Stimulated activated CD8-positive, alpha-beta memory T cell treated with anti-CD3 and anti-CD28 coated beads, Interleukin-15, amount 100 ng/mL, for 48 hours (primary cell): ENCODE data around the gene B9D1.

Experiments used
- DNase-seq, 2 donors: peaks; one replicate each; pipeline ENCODE4 v3.0.0-alpha.2; 2020; ENCODE audit warnings: low read depth in 2 of 2

The B9D1 gene

DNA sequence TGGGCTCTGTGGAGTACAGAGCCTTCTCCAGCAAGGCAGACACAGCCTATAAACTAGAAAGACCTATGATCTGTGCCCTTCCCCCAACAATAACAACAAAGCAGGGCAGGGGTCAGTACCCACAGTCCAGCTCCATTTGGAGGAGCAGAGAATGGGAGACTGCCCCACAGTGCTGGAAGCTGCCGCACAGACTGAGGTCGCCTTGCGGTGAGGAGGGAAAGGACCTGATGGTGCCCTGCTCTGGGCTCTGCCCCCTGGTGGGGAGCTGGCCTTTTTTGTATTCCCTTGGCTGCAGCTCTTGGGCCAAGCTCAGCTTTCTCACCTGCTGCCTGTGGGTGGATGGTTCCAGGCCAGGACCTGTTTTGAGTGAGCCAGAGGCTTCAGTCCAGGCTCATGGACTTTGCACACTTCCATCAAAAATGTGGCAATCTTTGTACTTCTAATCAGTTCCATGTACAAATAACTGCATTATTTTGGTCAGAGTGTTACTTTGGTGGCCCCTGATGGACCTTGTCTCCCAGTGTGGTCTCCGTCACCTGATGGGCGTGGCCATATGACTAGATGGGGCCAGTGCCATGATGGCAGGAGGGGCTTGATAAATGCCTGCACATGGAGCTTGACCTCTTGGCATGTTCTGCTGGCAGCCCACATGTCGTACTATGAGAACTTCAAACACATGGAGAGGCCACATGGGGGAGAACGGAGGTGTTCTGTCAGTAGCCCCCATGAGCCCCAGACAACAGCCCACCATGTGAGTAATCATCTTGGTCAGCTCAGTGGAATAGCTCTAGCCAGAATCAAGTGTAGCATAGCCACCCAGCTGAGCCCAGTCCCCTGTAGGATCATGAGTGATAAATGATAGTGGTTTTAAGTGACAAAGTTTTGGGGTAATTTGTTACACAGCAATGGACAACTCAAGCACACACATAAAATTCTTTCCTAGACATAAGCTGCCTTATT lies 24.2 kb downstream of the B9D1 start:
- peak; percentile 34 to 41 for DNase-seq

DNA sequence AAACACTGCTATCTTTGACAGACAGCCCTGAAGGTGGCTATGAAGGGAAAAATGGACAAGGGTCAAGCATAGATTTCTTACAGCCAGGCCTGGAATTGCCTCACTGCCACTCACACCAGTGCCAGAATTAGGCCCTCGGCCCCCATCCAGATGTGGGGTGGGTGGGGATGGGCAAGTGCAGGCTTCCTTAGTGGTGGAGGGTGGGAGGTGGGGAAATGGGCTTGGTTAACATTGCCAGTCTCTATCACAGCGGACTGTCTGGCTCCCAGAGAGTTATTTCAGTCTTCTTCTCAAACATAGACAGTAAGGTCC lies 24.9 kb downstream of the B9D1 start:
- no peak for DNase-seq

DNA sequence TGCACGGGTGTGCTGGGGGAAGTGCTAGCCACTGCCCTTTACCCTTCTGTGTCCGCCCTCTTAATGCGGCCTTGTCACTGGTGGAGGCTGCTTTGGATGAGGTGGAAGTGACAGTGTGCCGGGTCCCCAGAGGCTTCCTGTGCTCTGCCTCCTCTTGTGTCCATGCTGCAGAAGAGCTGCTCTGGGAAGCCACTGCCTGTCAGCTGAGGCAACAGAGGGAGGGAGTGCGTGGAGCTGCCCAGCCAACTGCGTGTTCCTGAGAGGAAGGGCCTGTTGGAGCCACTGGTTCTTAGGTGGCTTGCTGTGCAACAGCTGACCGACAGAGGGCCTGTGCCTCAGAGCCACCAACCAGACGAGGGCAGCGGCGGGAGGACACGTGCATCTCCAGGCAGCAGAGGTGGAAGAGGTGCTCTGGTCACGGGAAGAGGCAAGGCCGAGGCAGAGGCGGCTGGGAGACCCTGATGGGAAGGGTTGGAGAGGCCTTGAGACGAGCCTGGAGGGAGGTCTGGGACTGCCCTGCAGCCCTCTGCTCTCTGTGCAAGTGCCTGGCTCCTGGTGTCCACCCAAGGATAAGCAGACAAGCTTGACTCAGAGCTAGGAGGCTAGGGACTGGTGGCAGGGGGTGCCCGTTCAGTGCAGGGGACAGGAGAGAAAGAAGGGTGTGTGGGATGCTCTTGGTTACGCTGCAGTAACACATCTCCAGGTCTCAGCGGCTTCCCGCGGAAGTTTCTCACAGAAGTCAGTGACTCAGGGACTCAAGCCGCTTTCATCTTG lies 25.4 kb downstream of the B9D1 start:
- DNase-seq, result no peak

DNA sequence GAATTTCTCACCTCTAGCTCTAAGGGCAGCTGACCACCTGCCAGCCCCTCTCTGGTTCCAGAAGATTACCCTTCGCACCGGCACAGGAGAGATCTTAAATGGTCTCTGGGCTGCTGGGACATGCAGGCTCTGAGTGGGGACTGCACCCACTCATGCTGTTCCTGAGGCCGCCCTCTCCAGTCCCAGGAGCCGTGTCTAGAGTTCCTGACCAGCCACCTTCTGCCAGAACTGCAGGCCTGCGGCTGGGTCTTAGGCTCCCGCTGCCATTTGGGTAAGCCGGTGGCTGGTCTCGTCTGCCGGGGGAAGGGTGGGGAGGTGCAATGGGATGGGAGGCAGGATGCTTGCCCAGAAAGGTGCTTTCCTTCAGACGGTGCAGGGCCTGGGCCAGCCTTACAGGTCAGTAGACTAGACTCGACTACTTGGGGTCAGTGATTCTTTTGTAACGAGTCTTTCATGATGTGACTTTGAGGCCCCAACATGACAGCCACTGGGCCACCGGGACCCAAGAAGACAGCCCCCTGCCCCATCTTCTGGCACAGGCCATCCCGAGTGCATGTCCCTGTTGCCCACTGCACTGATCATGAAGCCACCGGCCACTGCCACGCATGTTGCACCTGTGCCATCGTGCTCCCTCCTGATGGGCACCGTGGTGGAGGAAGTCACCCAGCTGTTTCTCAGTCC lies 26.4 kb downstream of the B9D1 start:
- DNase-seq, result no peak

DNA sequence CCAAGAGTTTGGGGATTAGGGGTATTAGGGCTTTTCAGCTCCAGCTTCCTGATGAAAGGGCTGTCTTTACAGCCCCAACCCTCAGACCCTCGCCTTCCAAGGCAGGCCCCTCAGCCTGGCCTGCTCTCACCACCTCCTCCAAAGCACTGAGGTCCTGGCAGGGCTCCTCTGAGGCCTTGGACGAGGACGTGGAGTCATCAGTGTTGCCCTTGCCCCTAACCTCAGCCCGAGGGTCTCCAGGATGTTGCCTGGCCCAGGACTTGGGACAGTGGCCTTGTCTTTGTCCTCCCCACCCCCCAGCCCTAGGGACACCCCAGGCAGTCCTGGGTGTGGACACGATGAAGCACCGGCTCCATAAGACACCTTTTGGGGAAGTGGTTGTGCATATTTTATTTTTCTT lies 28.2 kb downstream of the B9D1 start:
- DNase-seq, result no peak

DNA sequence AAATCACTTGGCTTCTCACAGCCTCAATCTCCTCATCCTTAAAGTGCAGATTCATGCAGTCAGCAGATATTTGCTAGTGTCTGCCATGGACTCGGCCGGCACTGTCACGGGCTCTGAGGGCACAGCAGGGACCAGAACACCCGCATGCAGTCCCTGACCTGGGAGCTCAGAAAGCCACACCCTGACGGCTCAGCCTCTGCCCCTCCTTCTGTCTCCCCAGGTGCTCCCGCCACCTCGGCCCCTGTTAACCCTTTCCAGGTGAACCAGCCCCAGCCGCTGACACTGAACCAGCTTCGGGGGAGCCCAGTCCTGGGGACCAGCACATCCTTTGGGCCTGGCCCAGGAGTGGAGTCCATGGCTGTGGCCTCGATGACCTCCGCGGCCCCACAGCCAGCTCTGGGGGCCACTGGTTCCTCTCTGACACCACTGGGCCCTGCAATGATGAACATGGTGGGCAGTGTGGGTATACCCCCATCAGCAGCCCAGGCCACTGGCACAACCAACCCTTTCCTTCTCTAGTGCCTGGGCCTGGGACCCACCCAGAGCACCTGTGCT lies 28.7 kb downstream of the B9D1 start:
- DNase-seq, result no peak

DNA sequence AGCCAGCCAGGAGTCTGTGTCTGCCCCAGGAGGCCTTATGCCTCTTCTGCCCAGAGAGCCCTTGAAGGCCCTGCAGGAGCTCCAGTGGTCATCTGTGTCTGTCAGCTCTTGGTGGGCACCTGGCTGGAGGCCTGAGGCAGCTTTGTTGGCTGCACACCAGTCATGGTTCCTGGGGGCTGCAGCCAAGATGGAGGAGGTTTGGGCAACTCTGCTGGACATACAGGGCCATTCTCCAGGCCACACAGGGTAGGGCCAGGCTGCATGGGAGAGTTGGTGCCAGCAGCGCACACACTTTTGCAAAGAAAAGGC lies 29.4 kb downstream of the B9D1 start:
- no peak for DNase-seq

DNA sequence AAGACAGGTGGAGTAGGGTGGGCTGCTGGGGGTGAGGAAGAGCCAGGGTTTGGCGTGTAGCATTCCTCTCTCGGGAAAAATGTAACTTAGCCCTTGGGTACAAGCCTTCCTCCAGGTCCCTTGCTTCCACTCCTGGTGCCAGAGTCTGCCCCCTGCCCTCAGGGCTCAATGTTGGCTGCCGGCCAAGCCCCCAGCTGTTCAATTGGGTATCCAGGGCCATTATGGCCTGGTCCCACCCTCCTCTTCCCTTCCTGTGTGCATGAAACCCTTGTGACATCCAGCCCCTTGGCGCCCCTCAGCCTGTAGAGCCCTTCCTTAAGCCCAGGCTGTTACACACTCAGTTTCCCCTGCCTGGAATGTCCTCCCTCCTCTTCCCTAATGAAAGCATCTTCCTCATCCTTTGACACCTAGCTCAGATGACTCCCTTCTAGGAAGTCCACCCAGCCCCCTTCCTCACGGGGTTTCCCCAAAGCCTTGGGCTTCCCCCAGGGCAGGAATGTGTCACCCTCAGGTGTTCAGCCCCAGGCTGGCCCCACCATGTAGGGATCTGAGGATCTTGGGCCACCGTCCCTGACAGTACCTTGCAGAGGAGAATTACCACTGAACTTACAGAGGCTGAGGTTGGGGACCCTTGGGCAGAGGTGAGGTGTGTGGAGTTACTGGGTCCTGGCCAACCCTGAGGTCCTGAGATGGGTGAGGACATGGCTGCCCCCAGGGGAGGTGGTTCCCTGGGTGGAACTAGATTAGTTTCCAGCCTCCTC lies 30.0 kb downstream of the B9D1 start:
- DNase-seq, result no peak

DNA sequence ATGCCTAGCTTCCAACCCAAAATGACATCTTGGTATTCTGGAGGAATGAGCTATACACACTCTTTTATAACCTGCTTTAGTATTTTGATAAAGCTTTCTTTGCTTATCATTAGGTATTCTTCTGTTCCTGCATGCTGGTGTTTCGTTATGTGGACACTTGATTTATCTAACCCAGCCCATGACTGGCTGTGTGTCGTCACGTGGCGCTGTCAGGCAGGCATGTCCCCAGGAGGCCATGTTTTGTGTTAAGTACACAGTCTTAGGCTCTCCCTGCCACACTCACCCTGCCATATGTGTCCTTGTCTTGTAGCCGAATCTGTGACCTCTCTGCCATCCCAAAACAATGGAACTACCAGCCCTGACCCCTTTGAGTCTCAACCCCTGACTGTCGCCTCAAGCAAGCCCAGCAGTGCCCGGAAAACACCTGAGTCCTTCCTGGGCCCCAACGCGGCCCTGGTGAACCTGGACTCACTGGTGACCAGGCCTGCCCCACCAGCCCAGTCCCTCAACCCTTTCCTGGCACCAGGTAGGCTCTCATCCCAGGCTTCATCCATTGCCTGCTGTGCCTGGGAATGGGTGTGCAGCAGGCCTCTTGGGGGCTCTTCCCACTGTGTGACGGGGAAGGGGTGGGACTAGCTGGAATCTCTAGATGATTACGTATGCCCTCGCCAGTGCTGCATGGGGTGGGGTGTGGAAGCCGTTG lies 30.8 kb downstream of the B9D1 start:
- no peak for DNase-seq

DNA sequence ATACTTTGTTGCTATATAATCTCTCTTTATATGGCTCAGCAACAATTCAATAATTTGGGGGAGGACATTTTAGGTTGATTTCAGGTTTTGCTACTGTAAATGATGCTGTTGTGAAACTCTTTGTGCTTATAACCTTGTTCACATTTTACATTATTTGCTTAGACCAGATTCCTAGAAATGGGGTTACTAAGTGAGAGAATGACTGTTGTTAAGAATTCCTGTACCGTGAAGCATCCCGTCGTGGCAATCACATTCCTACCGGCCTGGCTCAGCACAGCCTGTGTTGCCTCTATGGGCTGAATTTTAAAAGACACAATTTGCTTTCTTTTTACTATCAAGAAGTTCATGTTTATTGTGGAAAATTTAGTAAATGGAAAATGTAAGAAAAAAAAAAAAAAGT lies 31.4 kb downstream of the B9D1 start:
- no peak for DNase-seq

DNA sequence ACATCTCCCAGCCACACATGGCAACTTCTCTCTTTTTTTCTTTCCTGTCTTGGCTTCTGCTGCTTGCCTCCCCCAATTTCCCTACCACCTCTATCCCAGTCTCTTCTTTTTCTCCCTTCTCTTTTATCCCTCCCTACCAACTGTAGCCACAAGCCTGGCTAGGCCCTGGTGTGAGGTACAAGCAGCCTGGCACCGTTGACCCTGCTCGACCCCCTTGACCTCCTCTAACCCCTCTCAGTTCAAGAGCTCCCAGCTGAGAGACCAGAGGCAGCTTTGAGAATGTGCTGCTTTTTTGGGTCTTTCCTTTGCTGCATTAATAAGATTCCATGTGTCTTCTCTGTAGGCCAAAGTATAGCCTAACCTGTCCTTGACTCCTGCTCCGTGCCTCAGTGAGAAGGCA lies 32.3 kb downstream of the B9D1 start:
- DNase-seq, result no peak

DNA sequence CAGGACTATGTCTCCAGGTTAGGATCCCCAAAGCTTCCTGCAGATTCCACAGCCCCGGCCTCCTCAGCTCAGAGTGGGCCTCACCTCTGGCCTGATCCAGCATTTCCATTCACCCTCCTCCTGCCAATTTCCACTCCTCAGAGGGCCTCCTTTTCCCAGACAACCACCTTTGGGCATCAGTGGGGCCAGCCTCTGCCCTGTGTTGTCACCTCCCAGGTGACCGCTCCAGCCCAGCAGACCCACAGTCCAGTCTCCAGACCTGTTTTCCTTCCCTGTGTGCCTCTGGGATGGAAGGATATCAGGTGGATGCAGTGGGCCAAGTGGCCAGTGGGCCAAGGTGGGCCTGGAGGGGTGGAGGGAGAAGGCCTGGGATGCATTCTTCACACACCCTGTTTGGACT lies 32.7 kb downstream of the B9D1 start:
- no peak for DNase-seq

DNA sequence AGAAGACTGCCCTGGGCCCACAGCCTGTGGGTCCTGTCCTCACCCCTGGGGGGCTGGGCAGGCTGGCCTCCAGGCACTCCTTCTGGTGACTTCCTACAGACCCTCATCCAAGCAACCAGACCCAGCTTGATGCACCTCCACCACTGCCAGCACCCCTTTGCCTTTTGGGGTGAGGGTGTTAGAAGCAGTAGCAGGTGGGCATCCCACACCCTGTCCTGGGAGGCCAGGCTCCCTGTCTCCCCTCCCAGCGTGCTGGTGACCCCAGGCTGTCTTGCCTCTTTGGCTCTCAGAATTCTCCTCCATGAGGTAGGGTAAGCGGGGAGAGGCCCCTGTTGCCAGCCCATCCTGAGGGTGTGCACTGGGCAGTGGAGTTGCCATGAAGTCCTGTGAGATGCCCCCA lies 33.4 kb downstream of the B9D1 start:
- no peak for DNase-seq

DNA sequence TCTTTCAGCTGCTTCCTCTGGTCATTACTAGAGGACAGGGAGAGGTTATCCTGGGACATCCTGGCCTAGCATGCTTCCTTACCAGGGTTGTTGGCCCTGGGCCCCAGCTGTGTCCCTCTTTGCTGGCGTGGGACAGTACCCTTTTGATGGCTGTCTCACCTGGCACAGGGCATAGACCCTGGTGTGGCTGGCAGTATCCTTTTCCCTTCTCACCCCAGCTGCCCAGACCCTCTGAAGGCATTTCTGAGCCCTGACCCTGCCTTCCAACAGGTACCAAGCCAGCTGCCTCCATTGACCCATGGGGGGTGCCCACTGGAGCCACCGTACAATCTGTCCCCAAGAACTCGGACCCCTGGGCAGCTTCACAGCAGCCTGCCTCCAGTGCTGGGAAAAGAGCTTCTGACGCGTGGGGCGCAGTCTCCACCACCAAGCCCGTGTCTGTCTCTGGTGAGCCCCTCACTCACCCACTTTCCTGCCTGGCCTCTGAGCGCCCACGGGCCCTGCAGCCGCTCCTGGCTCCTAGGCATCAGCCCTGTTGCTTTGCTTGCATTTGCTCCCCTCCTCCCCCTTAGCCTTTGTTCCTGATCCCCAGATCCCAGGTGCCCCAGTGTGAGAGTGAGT lies 34.0 kb downstream of the B9D1 start:
- DNase-seq, result no peak

DNA sequence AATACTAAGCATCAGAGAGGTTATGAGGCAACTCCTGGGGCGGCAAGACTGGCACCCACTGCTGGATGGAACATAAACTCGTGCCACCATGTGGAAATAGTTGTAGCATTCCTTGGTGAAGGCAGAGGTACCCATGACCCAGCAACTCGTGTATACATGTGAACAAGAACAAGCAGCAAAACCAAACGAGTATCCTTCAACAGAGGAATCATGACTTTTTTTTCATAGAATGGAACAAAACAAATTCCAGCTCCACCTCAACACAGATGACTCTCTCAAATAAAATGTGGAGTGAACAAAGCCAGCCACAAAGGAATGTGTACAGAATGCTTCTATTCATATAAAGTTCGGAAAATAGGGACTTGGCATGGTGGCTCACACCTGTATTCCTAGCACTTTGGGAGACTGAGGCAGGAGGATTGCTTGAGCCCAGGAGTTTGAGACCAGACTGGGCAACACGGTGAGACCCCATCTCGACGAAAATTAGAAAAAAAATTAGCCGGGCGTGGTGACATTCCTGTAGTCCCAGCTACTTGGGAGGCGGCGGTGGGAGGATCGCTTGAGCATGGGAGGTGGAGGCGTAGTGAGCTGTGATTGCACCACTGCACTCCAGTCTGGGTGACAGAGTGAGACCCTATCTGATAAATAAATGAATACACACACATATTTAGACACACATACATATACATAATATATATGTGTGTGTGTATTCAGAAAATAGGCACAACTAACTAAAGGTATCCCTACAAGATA lies 35.3 kb downstream of the B9D1 start:
- DNase-seq, result no peak

DNA sequence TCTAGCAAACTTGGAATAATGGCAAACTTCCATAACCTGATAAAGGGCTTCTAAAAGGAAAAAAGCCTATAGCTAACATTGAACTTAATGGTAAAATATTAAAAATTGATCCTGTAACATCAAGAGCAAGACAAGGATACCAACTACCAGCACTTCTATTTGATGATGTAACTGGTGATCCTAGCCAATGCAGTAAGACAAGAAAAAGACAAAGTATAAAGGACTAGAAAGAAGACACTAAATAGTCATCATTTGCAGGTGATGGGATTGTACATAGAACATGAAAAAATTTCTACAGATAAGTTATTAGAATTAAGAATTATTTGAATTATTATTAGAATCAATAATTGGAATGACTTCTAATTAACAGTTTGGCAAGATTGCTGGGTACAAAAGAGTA lies 37.0 kb downstream of the B9D1 start:
- no peak for DNase-seq

DNA sequence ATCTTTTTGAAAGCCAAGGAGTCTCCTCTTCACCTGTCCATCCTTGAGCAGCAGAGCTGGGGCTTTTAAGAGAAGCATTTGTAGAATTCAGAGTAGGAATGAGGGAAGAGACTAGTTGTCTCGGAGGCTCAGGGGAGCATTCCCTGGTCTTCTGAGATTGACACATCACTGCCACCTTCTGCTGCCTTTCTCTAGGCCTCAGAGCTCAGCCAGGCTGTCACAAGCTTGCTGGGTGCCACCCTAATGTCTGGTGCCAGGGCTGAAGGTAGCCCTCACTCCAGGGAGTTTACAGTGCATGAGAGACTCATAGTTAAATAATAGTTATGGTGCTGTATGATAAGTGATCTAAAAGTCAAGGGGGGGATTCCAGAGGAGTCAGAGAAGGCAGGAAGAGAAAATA lies 39.7 kb downstream of the B9D1 start:
- DNase-seq, result no peak

DNA sequence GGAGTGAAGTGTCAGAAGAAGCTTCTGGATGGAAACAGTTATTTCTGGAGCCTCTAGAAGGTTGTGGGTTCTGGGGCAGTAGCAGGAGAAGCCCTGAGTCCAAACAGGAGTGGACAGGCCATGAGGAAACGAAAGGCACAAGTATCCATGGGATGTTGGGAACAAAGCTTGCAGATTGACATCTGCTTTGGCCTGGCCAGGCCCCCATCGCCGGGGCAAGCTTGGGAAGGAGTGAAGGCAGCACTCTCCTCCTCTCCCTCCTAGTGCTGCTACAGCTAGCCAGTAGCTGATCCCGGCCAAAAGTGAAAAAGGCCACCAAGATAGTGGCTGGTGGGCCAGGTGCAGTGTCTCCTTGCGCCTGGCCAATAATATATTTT lies 40.4 kb downstream of the B9D1 start:
- no peak for DNase-seq

DNA sequence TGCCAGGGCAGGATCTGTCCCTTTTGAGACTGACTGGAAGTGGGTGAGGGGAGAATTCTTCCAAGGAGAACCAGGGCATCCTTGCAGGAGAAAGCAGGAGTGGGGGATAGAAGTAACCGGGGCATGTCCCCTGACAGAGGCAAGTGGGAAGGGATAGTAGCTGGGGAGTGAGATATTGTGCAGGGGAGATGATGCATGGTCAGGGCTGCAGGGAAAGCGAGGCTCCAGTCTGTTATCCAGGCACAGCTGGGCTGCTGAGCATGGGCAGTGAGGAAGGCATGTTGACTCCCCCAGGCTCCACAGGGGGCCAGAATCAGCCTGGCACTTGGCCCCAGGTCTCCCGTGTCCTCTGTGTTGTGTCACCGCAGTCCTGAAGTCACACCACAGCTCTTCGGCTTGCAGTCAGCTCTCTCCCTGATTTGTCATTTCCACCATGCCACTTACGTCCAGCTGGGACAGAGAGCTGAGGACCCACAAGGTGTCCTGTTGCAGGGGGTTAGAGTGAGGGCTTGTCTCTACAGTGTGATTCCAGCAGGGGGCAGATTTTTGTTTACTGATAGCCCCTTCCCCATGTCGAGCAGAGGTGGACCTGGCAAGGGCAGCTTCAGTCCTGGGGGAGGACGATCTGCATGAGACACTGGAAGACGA lies 40.9 kb downstream of the B9D1 start:
- DNase-seq, result no peak

DNA sequence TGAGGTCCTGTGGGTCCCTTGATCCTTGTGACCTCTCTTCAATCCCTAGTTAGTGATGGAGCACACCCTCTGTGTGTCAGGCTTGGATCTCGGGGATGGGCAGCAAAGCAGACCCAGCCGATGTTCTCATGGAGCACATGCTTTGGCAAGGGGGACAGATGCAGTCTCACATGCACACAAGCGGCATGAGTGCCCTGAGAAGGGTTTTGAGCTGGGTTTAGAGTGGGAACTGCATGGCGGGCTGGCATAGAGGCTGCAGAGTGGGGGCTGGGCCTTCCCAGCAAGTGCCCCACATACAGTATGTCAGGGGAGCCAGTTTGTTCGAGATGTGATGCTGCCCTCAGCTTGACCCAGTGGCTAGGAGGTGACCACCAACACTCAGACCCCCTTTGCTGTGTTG lies 41.6 kb downstream of the B9D1 start:
- DNase-seq, result no peak
